Thymus (tissue), 11 donors: Measurements from ENCODE around the gene DIP2C. TPM values are rescaled to one million over a fixed set of nuclear protein-coding genes. Genes with fewer than 3 reads are reported as not detected.

Experiments used
- DNase-seq, 9 donors: peaks; one replicate each; pipeline ENCODE4 v3.0.0-alpha.2; 2013; ENCODE audit warnings: low spot score in 9 of 9, low read depth in 6 of 9, missing footprints in 1 of 9
- H3K27ac ChIP-seq, 2 donors: one replicate each; pipeline ENCODE4 v1.5.1; 2013; ENCODE audit warnings: control low read depth in 1 of 2, low read depth in 1 of 2, low read length in 1 of 2, mild to moderate bottlenecking in 1 of 2, moderate library complexity in 1 of 2
- H3K27me3 ChIP-seq, 2 donors: one replicate each; pipeline ENCODE4 v1.5.1; 2013; ENCODE audit warnings: low read length in 1 of 2; ENCODE audit not compliant: control insufficient read depth in 2 of 2, insufficient read depth in 1 of 2
- H3K36me3 ChIP-seq, 2 donors: one replicate each; pipeline ENCODE4 v1.5.1; 2013; ENCODE audit warnings: low read length in 1 of 2, mild to moderate bottlenecking in 1 of 2, moderate library complexity in 1 of 2; ENCODE audit not compliant: control insufficient read depth in 2 of 2, insufficient read depth in 2 of 2
- H3K4me1 ChIP-seq, 2 donors: one replicate each; pipeline ENCODE4 v1.5.1; 2013; ENCODE audit warnings: low read length in 2 of 2; ENCODE audit not compliant: control insufficient read depth in 2 of 2, insufficient read depth in 2 of 2
- H3K4me3 ChIP-seq, 2 donors: one replicate each; pipeline ENCODE4 v1.5.1; 2013; ENCODE audit warnings: low read length in 2 of 2, control low read depth in 1 of 2, mild to moderate bottlenecking in 1 of 2
- H3K9me3 ChIP-seq, 2 donors: one replicate each; pipeline ENCODE4 v1.5.1; 2013; ENCODE audit warnings: low read length in 1 of 2, mild to moderate bottlenecking in 1 of 2; ENCODE audit not compliant: control insufficient read depth in 2 of 2, insufficient read depth in 1 of 2
- WGBS: extraction: QIAGEN DNeasy Blood & Tissue Kit; methylation state at CpG from one replicate; pipeline ENCODE4 v1.1.7; 2013; 5-methylcytosine and 5-hydroxymethylcytosine counted together
- polyA plus RNA-seq: library from polyadenylated mRNA; stranded (reverse); fragments of 200-250 nt; gene quantifications from one replicate; pipeline ENCODE4 v1.2.3, GENCODE V29; 2013
- total RNA-seq: library from RNA; stranded (reverse); fragments of 120-200 nt; gene quantifications from one replicate; pipeline ENCODE4 v1.2.4, GENCODE V29; 2013
- donor health status: healthy.

DIP2C gene
- total and polyA plus RNA-seq, 2 donors, result 2.2 to 3.4 TPM

GRCh38 chr10:628386-629045 lies 61.0 kb downstream of the DIP2C start:
- peaks cover 0 to 7% of the 10 kb centered on the region in 2 donors for H3K4me1 ChIP-seq
- no peaks in the 10 kb centered on the region for H3K36me3 ChIP-seq
- no peak overlapping the region for H3K4me3 ChIP-seq
- H3K27ac ChIP-seq, result no peak overlapping the region
- DNase-seq, result no peak
- H3K9me3 ChIP-seq, result no peaks in the 10 kb centered on the region
- H3K27me3 ChIP-seq, result peaks cover 2 to 26% of the 10 kb centered on the region in 2 donors
- 91% methylated on average over 19 of the region's 19 CpGs for WGBS

GRCh38 chr10:627032-627992 lies 62.2 kb downstream of the DIP2C start:
- WGBS, result 95% methylated on average over 46 of the region's 46 CpGs
- peaks cover 0 to 7% of the 10 kb centered on the region in 2 donors for H3K4me1 ChIP-seq
- DNase-seq, result no peak
- no peak overlapping the region for H3K27ac ChIP-seq
- H3K36me3 ChIP-seq, result no peaks in the 10 kb centered on the region
- no peak overlapping the region for H3K4me3 ChIP-seq
- peaks cover 2 to 28% of the 10 kb centered on the region in 2 donors for H3K27me3 ChIP-seq
- H3K9me3 ChIP-seq, result no peaks in the 10 kb centered on the region

DNA sequence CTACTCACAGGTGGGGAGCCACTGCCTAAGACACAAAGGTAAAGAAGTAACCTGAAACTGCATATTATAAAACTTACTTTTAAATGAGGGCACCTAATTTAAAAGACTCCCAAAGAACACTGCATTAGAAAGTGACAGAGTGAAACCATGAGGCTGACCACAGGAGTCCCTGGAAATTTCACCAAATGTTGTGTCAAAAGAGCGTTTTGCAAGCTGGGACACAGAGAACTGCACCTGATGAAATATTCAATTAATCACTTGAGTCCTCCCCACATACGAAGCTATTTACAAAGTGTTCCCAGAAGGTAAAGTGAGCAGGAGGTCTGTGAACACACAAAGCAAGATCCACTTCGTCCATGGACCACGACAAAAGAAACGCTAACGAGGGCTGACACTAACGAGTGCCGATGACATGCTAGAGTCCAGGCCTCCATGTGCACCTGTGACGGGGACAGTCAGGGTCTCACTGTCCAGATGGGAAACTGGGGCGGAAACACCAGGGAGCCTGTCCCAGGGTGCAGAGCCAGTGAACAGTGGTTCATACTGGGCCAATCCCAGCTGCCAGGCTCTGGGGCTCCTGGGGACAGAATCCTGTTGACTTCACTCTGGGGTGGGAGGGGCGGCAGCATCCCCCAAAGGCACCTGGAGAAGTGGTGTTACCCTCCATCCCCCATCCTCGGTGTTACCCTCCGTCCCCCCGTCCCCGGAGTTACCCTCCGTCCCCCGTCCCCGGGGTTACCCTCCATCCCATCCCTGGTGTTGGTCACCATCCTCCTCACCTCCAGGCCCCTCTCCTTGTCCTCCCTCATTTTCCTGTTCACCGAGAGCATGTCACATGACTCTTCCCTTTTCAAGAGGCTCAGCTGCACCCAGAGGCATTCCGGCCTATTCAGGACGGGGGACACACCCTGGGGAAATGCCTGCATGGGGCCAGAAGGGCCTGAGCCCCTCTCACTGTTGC lies 63.4 kb downstream of the DIP2C start:
- no peak overlapping the region for H3K4me3 ChIP-seq
- no peaks in the 10 kb centered on the region for H3K36me3 ChIP-seq
- 90% methylated on average over 21 of the region's 21 CpGs for WGBS
- no peak for DNase-seq
- H3K9me3 ChIP-seq, result no peaks in the 10 kb centered on the region
- peaks cover 0 to 7% of the 10 kb centered on the region in 2 donors for H3K4me1 ChIP-seq
- H3K27ac ChIP-seq, result no peak overlapping the region
- H3K27me3 ChIP-seq, result peaks cover 2 to 34% of the 10 kb centered on the region in 2 donors

DNA sequence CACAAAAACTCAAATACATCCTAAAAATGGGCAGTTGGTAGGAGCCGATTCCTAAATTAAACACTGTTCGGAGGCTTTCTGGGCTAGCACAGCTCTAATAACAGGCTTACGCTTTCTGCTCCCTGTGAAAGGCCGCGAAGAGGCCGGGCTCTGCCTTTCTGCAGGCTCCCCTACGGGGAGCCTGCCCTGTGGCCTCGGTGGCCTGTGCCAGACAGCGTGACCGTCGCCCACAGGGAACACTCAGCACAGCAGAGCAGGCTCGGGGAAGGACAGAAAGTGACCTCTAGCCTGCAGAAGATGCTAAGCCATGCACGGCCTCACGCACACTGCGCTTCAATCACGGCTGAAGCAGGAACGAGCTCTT lies 64.2 kb downstream of the DIP2C start:
- Histone ChIP-seq H3K36me3 (no peaks in the 10 kb centered on the region), H3K27me3 (peaks cover 2 to 31% of the 10 kb centered on the region in 2 donors), H3K4me1 (peaks cover 0 to 7% of the 10 kb centered on the region in 2 donors), H3K9me3 (no peaks in the 10 kb centered on the region), H3K4me3 (no peak overlapping the region), H3K27ac (no peak overlapping the region)
- WGBS, result 82% methylated on average over 17 of the region's 17 CpGs
- no peak for DNase-seq

DNA sequence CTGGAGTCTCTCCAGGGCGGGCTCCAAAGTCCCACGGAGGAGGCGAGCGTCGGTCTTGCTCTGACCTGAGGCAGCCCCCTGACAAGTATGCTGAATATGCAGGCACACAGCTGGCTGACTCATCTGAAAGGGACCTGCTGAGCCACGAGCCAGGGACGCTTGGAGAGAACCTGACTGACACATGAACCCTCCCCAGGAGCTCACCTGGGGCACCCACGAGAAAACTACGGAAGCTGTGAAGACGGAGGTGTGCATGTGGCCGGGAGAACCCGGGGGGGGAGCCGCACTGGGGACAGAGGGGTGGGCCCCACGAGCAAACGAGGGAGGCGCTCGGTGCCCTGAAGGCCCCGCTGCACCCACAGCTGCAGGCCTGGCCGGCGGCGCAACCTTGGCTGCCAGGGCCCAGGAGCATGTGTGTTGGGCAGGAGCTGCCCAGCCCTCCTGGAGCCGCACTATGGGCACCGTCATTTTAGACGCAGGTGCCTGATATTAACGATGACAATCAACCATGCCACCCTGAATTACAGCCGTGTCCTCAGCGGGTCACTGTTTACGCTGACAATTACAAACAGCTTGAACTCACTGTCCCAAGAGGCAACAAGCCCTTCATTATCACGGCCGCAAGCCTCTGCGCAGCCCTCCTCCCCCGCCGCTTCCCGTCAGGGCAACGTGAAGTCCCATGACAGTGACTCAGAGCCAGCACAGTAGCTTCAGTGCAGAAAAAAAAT lies 64.7 kb downstream of the DIP2C start:
- peaks cover 2 to 32% of the 10 kb centered on the region in 2 donors for H3K27me3 ChIP-seq
- 56% methylated on average over 35 of the region's 35 CpGs for WGBS
- H3K4me1 ChIP-seq, result peaks cover 0 to 7% of the 10 kb centered on the region in 2 donors
- H3K4me3 ChIP-seq, result no peak overlapping the region
- no peaks in the 10 kb centered on the region for H3K9me3 ChIP-seq
- H3K36me3 ChIP-seq, result no peaks in the 10 kb centered on the region
- no peak for DNase-seq
- H3K27ac ChIP-seq, result no peak overlapping the region

- 71% methylated on average over 8 of the region's 8 CpGs for WGBS
Measured at GRCh38 chr10:624312-624604, 65.2 kb downstream of the DIP2C start.

DNA sequence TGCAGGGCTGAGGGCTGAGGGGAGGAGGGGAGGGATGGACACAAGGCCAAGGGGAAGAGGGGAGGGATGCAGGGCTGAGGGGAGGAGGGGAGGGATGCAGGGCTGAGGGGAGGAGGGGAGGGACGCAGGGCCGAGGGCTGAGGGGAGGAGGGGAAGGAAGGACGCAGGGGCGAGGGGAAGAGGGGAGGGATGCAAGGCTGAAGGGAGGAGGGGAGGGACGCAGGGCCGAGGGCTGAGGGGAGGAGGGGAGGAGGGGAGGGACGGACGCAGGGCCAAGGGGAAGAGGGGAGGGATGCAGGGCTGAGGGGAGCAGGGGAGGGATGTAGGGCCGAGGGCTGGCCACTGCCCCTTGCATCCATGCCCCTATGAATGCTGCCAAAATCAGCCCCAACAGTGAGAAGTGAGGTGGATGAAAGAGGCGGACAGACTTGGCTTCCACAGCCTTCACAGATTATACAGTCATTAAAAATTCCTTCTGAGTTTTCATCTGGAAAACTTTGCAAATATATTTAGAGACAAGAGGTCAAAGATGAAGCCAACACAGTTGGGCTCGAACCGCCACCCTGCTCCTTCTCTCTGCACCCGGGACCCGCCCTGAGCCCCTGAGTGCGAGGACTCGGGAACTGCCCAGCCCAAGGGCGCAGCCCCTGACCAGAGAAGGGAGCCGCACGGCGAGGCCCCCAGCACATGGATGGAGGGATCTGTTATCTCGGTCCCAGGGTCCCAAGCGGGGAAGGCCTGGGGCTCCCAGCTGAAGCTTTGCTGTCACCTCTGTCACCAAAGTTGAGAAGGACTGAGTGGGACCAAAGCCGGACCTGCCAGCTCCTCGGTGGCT lies 65.8 kb downstream of the DIP2C start:
- peaks cover 0 to 4% of the 10 kb centered on the region in 2 donors for H3K4me1 ChIP-seq
- no peak for DNase-seq

More at GRCh38 chr10:624312-624604, 65.2 kb downstream of the DIP2C start:
- Histone ChIP-seq H3K4me3 (no peak overlapping the region), H3K27me3 (peaks cover 2 to 29% of the 10 kb centered on the region in 2 donors), H3K27ac (peak overlapping the region in 1 of 2 donors; percentile 47), H3K4me1 (peaks cover 0 to 4% of the 10 kb centered on the region in 2 donors), H3K36me3 (no peaks in the 10 kb centered on the region), H3K9me3 (no peaks in the 10 kb centered on the region)
- DNase-seq, result no peak

DNA sequence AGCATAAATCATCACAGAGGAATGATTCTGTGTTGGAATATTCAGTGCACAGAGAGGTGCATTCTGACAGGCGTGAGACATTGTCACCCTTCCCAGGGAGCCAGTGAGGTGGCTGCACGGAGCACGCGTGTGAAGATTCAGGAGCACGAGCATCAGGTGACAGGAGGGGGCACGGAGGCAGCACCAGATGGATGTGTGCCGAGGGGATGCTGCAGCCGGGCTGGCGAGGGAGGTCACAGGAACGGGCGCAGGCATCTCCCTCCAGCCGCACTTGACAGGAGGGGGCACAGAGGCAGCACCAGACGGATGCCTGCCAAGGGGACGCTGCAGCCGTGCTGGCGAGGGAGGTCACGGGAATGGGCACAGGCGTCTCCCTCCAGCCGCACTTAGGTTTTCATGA lies 66.5 kb downstream of the DIP2C start:
- Histone ChIP-seq H3K36me3 (no peaks in the 10 kb centered on the region), H3K27ac (no peak overlapping the region), H3K27me3 (peaks cover 2 to 25% of the 10 kb centered on the region in 2 donors), H3K9me3 (no peaks in the 10 kb centered on the region), H3K4me3 (no peak overlapping the region), H3K4me1 (peaks cover 0 to 4% of the 10 kb centered on the region in 2 donors)
- WGBS, result 94% methylated on average over 19 of the region's 19 CpGs
- DNase-seq, result no peak

More for the DNA sequence above, 65.8 kb downstream of the DIP2C start:
- 75% methylated on average over 24 of the region's 24 CpGs for WGBS
- Histone ChIP-seq H3K27me3 (peaks cover 2 to 26% of the 10 kb centered on the region in 2 donors), H3K27ac (no peak overlapping the region), H3K36me3 (no peaks in the 10 kb centered on the region), H3K4me3 (no peak overlapping the region), H3K9me3 (no peaks in the 10 kb centered on the region)
